ENCODE results near the gene C10orf90. TPM values are rescaled to one million over a fixed set of nuclear protein-coding genes. Genes with fewer than 3 reads are reported as not detected.
A peak's percentile ranks its signal among the peaks of the same experiment; 100 is the strongest.

Gene C10orf90
- total and polyA plus RNA-seq, 4 donors = not detected

- Histone ChIP-seq H3K9ac (ENCODE audit: insufficient read depth in 1 of 2, low read length in 2 of 2) (no peak overlapping the region), H3K4me3 (no peak overlapping the region), H3K27ac (ENCODE audit: low read depth in 1 of 2, low read length in 1 of 2) (no peak overlapping the region), H3K27me3 (ENCODE audit: control insufficient read depth in 3 of 3, insufficient read depth in 3 of 3, low read length in 2 of 3) (peaks cover 0 to 3% (median 0%) of the 10 kb centered on the region in 3 donors), H3K36me3 (ENCODE audit: control insufficient read depth in 4 of 4, insufficient read depth in 4 of 4, low read length in 4 of 4) (no peaks in the 10 kb centered on the region), H3K9me3 (ENCODE audit: control insufficient read depth in 4 of 4, insufficient read depth in 3 of 4, low read length in 3 of 4) (no peaks in the 10 kb centered on the region), H3K4me1 (ENCODE audit: control insufficient read depth in 5 of 5, insufficient read depth in 5 of 5, low read length in 5 of 5) (peaks cover 0 to 9% (median 0%) of the 10 kb centered on the region in 5 donors)
- TF ChIP-seq CTCF (IDR thresholded peaks at IDR 0.05; ENCODE audit: control extremely low read depth, extremely low read depth) = no peak
- ATAC-seq (ENCODE audit: insufficient read depth, low FRiP score) = no peak
- DNase-seq = no peak
- WGBS, 2 donors = 86 to 92% methylated on average over 7 of the region's 7 CpGs
Measured at GRCh38 chr10:126621846-126622245, 48.6 kb downstream of the C10orf90 start.

GRCh38 chr10:126618466-126618865 is 52.0 kb downstream of the C10orf90 start:
- ATAC-seq (ENCODE audit: insufficient read depth, low FRiP score) = no peak
- no peak overlapping the region for H3K9ac ChIP-seq (ENCODE audit: insufficient read depth in 1 of 2, low read length in 2 of 2)
- H3K4me1 ChIP-seq (ENCODE audit: control insufficient read depth in 5 of 5, insufficient read depth in 5 of 5, low read length in 5 of 5) = peaks cover 0 to 9% (median 0%) of the 10 kb centered on the region in 5 donors
- no peak for DNase-seq
- no peak overlapping the region for H3K4me3 ChIP-seq
- no peaks in the 10 kb centered on the region for H3K9me3 ChIP-seq (ENCODE audit: control insufficient read depth in 4 of 4, insufficient read depth in 3 of 4, low read length in 3 of 4)
- H3K27ac ChIP-seq (ENCODE audit: low read depth in 1 of 2, low read length in 1 of 2) = no peak overlapping the region
- peaks cover 0 to 3% (median 0%) of the 10 kb centered on the region in 3 donors for H3K27me3 ChIP-seq (ENCODE audit: control insufficient read depth in 3 of 3, insufficient read depth in 3 of 3, low read length in 2 of 3)
- 38 to 77% methylated on average over 1 of the region's 1 CpG for WGBS, 2 donors
- no peak for TF ChIP-seq CTCF (IDR thresholded peaks at IDR 0.05; ENCODE audit: control extremely low read depth, extremely low read depth)
- H3K36me3 ChIP-seq (ENCODE audit: control insufficient read depth in 4 of 4, insufficient read depth in 4 of 4, low read length in 4 of 4) = no peaks in the 10 kb centered on the region

- ATAC-seq (ENCODE audit: insufficient read depth, low FRiP score) (no peak), DNase-seq (peak in 2 of 3 donors; percentile 51 to 55)
- Histone ChIP-seq H3K9ac (ENCODE audit: insufficient read depth in 1 of 2, low read length in 2 of 2) (no peak overlapping the region), H3K9me3 (ENCODE audit: control insufficient read depth in 4 of 4, insufficient read depth in 3 of 4, low read length in 3 of 4) (no peaks in the 10 kb centered on the region), H3K27ac (ENCODE audit: low read depth in 1 of 2, low read length in 1 of 2) (no peak overlapping the region), H3K4me1 (ENCODE audit: control insufficient read depth in 5 of 5, insufficient read depth in 5 of 5, low read length in 5 of 5) (peaks cover 0 to 9% (median 0%) of the 10 kb centered on the region in 5 donors), H3K36me3 (ENCODE audit: control insufficient read depth in 4 of 4, insufficient read depth in 4 of 4, low read length in 4 of 4) (no peaks in the 10 kb centered on the region), H3K4me3 (no peak overlapping the region), H3K27me3 (ENCODE audit: control insufficient read depth in 3 of 3, insufficient read depth in 3 of 3, low read length in 2 of 3) (peaks cover 0 to 3% (median 0%) of the 10 kb centered on the region in 3 donors)
- TF ChIP-seq CTCF (IDR thresholded peaks at IDR 0.05; ENCODE audit: control extremely low read depth, extremely low read depth) = no peak
- WGBS, 2 donors = 64 to 78% methylated on average over 3 of the region's 3 CpGs
Measured at GRCh38 chr10:126617733-126618132, 52.8 kb downstream of the C10orf90 start.

- Histone ChIP-seq H3K4me1 (ENCODE audit: control insufficient read depth in 5 of 5, insufficient read depth in 5 of 5, low read length in 5 of 5) (peaks cover 0 to 9% (median 0%) of the 10 kb centered on the region in 5 donors), H3K36me3 (ENCODE audit: control insufficient read depth in 4 of 4, insufficient read depth in 4 of 4, low read length in 4 of 4) (no peaks in the 10 kb centered on the region), H3K9ac (ENCODE audit: insufficient read depth in 1 of 2, low read length in 2 of 2) (no peak overlapping the region), H3K27ac (ENCODE audit: low read depth in 1 of 2, low read length in 1 of 2) (no peak overlapping the region), H3K9me3 (ENCODE audit: control insufficient read depth in 4 of 4, insufficient read depth in 3 of 4, low read length in 3 of 4) (no peaks in the 10 kb centered on the region), H3K4me3 (no peak overlapping the region), H3K27me3 (ENCODE audit: control insufficient read depth in 3 of 3, insufficient read depth in 3 of 3, low read length in 2 of 3) (peaks cover 0 to 3% (median 0%) of the 10 kb centered on the region in 3 donors)
- ATAC-seq (ENCODE audit: insufficient read depth, low FRiP score) = no peak
- WGBS, 2 donors = 95 to 100% methylated on average over 1 of the region's 1 CpG
- no peak for DNase-seq
- no peak for TF ChIP-seq CTCF (IDR thresholded peaks at IDR 0.05; ENCODE audit: control extremely low read depth, extremely low read depth)
Measured at GRCh38 chr10:126617208-126617607, 53.3 kb downstream of the C10orf90 start.

Data from lung (tissue), 12 donors.